Endothelial cell (in vitro differentiated cells): ENCODE results near the gene FOXP4. TPM values are rescaled to one million over a fixed set of nuclear protein-coding genes. Genes with fewer than 3 reads are reported as not detected.

Experiments
- DNase-seq: peaks from one replicate; pipeline ENCODE4 v3.0.0; 2021; ENCODE audit warnings: low spot score
- H3K27ac Mint-ChIP-seq: one replicate; pipeline ENCODE4 v1.8.0; 2021; ENCODE audit warnings: mixed read lengths, inconsistent platforms; ENCODE audit not compliant: unreplicated experiment
- H3K27me3 Mint-ChIP-seq: one replicate; pipeline ENCODE4 v1.8.0; 2021; ENCODE audit warnings: mild to moderate bottlenecking, moderate library complexity, mixed read lengths, inconsistent platforms; ENCODE audit not compliant: unreplicated experiment
- H3K36me3 Mint-ChIP-seq: one replicate; pipeline ENCODE4 v1.8.0; 2021; ENCODE audit warnings: mild to moderate bottlenecking, low read depth, mixed read lengths, inconsistent platforms; ENCODE audit not compliant: unreplicated experiment
- H3K4me1 Mint-ChIP-seq: one replicate; pipeline ENCODE4 v1.8.0; 2021; ENCODE audit warnings: mild to moderate bottlenecking, mixed read lengths, inconsistent platforms; ENCODE audit not compliant: unreplicated experiment
- H3K4me3 Mint-ChIP-seq: one replicate; pipeline ENCODE4 v1.8.0; 2021; ENCODE audit warnings: mild to moderate bottlenecking, mixed read lengths, inconsistent platforms; ENCODE audit not compliant: unreplicated experiment
- H3K9me3 Mint-ChIP-seq: one replicate; pipeline ENCODE4 v1.8.0; 2021; ENCODE audit warnings: mixed read lengths, inconsistent platforms; ENCODE audit not compliant: unreplicated experiment
- CTCF ChIP-seq: fragments of 200-600 bp; sonication (generic); IDR thresholded peaks from one replicate; pipeline ENCODE4 v1.5.0; 2021; ENCODE audit warnings: antibody characterized with exemption; ENCODE audit not compliant: unreplicated experiment
- total RNA-seq: library from RNA; stranded (reverse); fragmentation: NEBNext Ultra II Directional; extraction: Animal tissue kit (Norgen Biotek cat#: 25700); gene quantifications from one replicate; pipeline ENCODE4 v1.2.1, GENCODE V29; 2021; ENCODE audit not compliant: unreplicated experiment

FOXP4 gene
- total RNA-seq, 1 donor from 2014 or later = 32.5 TPM

GRCh38 chr6:41500561-41500960, 45.6 kb upstream of the FOXP4 start:
- Mint-ChIP-seq H3K27me3 (peaks cover 10% of the 10 kb centered on the region), H3K4me1 (peaks cover 26% of the 10 kb centered on the region), H3K9me3 (no peaks in the 10 kb centered on the region), H3K27ac (no peak overlapping the region), H3K36me3 (no peaks in the 10 kb centered on the region), H3K4me3 (no peak overlapping the region)
- TF ChIP-seq CTCF = no peak
- no peak for DNase-seq

GRCh38 chr6:41502566-41502916, 43.6 kb upstream of the FOXP4 start:
- no peak for TF ChIP-seq CTCF
- Mint-ChIP-seq H3K4me1 (peaks cover 29% of the 10 kb centered on the region), H3K27ac (no peak overlapping the region), H3K27me3 (peaks cover 20% of the 10 kb centered on the region), H3K9me3 (no peaks in the 10 kb centered on the region), H3K4me3 (peak overlapping the region; percentile 11), H3K36me3 (no peaks in the 10 kb centered on the region)
- DNase-seq = no peak

DNA sequence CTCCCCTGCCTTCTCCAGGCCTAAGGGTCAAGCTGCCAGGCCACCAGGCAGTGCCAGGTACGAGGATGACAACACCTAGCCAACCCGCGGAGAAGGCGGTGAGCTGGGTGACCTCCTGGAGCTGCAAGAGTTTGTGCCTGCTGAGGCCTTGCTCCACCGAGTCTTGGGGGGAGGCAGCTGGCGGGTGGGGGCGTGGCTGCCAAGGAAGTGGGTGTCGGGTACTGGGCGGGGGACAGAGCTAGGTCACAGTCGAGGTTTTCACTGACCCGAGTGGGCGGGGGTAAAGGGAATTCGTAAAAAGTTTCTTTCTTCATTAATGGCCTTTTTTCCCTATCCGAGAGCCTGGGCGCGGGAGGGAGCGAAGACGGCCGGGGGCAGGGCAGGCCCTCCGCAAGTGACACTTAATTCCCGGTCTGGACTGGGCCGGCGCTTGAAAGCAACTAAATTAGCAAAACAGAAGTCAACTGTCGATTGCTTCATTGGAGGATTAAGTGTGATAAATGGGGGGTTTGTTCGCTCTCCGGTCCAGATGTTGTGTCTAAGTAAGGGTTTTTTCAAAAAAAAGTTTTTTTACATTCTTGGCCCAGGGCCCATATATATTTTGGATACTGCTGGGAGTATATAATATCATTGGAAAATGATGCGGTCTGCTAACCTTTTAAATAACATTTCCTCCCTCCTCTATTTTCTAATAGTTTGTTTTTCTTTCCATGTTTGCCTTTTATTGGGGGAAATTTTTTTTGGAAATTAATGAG, 43.1 kb upstream of the FOXP4 start:
- peaks cover 29% of the 10 kb centered on the region for H3K4me1 Mint-ChIP-seq
- peak overlapping the region; percentile 43 for H3K27ac Mint-ChIP-seq
- H3K36me3 Mint-ChIP-seq = no peaks in the 10 kb centered on the region
- peak overlapping the region; percentile 62 for H3K4me3 Mint-ChIP-seq
- H3K9me3 Mint-ChIP-seq = no peaks in the 10 kb centered on the region
- TF ChIP-seq CTCF = no peak
- H3K27me3 Mint-ChIP-seq = peaks cover 20% of the 10 kb centered on the region
- DNase-seq = peak; percentile 22

GRCh38 chr6:41503827-41504465, 42.2 kb upstream of the FOXP4 start:
- Mint-ChIP-seq H3K4me1 (peaks cover 29% of the 10 kb centered on the region), H3K9me3 (no peaks in the 10 kb centered on the region), H3K36me3 (no peaks in the 10 kb centered on the region), H3K4me3 (no peak overlapping the region), H3K27ac (no peak overlapping the region), H3K27me3 (peaks cover 15% of the 10 kb centered on the region)
- DNase-seq = peak; percentile 26
- TF ChIP-seq CTCF = no peak

DNA sequence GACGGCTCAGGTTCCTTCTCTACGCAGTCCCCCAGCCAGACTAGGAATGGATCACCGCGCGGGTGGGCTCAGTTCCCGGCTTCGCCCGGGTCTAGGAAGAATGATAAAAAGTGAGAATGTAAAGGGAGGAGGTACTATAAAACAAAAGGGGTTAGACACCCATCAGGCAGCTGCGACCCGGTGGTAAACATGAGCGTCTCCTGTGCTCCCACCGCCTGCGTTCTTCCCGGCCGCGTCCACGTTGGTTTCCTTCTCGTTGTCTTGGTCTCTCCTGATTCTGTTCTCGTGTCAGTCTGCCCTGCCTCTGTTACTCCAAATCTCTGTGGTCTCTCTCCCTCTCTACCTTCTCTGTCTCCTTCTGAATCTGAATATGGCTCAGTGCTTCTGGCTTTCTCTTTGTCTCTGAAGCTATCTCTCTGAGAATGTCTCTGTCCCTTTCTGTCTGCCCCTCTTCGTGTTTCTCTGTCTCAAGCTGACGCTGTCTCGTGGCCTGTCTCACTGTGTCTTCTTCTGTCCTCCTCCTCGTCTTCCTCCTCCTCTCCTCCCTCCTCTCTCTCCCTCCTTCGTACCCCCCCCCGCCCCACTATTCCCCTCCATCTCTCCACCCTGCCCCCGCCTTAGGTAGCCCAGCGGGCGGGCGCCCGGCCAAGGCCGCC, 41.6 kb upstream of the FOXP4 start:
- Mint-ChIP-seq H3K4me1 (peaks cover 29% of the 10 kb centered on the region), H3K27me3 (peaks cover 14% of the 10 kb centered on the region), H3K9me3 (no peaks in the 10 kb centered on the region), H3K36me3 (no peaks in the 10 kb centered on the region), H3K27ac (peak overlapping the region; percentile 62), H3K4me3 (peak overlapping the region; percentile 76)
- TF ChIP-seq CTCF = no peak
- DNase-seq = peak; percentile 18
